Fibroblast of skin of left quadriceps (primary cell): Measurements from ENCODE around the gene BHLHE41.

Experiments used
- DNase-seq, 2 experiments: peaks; one replicate each; pipeline ENCODE4 v3.0.0-alpha.2; 2013; ENCODE audit warnings: low read depth in 2 of 2

BHLHE41 gene

DNA sequence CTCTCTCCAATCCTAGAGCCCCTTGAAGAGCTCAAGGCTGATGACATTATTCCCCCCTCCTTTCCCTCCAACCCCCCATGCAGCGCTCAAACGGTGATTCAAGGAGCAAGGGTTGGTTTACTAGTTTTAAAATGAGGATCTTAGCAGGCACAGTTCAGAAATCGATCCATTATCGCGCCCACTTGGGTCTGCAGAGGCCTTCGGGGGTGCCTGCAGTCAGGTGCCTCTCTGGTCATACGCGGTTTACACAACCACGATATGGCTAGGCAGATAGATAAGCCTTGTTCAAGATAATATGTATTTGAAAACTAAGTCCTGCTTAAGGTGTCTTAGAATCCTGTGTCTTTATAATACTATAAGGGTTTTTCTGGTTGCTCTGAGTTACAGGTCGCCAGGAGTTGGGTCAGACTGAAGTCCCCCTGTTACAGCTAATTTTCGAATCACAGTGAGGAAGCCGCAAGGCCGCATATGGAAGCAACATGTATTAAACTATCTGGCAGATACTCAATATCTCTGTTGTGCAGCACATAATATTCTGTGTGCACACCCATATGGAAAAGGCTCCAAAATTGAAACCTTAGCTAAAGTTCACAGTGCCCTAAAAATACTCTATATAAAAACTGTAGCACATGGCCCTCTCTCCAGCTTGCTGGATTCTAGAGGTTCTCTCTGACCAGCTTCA is 10.0 kb downstream of the BHLHE41 start:
- DNase-seq = no peak

DNA sequence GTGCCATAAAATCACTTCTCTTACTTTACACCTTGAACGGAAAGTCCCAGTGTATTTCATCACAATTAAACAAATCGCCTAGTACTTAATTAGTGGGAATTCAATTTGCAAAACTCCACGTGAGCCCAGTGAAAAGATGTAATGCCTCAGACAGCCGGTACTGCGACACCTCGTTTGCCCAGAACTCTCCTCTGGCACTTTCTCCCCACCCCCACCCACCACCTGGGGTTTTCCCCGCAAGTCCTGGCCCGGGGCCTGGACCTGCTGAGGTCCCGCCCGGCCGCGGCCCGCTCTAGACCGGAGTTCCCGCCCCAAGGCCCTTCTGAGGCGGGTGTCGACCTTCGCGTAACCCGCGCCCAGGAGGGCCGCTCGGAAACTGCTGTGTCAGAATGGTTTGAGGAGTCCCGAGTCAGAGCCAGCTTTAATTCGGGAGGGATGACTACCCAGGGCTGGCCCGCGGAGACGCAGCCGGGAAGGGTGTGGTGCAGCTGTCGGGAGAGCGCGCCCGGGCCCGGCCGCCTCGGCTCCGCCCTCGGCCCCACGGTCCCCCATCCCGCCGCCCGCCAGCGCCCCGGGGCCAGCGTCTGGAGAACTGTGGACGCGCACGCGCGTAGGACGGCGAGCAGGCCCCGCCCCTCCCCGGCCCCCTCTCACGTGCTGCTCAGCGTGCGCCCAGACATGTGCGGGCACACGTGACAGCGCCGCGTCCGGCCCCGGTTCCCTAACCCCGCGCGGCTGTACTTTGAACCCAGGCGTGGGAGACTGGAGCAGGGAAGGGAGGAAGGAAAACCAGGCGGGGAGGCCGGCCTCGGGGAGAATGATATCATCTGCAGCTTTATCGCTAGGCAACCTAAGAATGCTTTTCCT is 10.8 kb downstream of the BHLHE41 start:
- DNase-seq = peak; percentile 65 to 67

DNA sequence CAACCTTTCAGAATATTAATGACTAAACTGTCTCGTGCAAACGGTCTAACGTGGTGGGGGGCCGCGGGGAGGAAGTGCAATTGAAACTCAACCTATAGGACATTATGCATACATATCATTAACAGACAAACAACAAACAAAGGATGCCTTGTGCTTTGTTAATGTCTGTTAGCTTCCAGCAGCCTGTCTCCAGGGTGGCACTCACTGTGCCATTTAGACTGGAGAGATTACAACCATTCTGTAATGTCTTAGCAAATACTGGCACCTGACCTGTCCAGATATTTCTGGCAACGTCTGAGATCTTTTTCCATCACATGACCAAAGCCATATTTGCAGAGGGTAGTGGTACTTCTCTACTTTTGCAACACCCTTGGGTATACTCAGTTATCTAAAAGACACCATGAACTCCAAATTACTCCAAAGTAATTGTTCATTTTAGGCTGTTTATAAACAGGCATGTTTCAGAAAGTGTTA is 11.6 kb downstream of the BHLHE41 start:
- no peak for DNase-seq

DNA sequence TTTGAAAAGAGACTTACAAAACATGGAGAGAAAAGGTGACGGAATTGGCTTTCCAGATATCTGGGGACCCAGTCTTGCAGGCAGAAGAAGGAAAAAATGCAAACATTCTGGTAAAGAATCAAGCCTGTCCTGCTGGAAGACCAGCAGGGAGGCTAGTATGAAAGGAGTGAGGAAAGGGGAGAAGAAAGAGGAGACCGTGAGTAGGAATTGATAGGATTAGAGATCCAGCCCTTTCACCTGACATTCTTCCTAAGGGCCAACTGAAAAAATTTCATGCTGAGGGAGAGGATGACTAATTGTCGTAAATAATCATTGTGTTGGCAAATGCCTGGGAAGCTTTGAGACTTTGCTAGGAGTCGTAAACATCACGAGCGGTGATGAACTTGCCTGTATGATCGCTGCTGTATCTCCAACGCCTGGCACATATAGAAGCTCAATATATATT is 12.1 kb downstream of the BHLHE41 start:
- no peak for DNase-seq

DNA sequence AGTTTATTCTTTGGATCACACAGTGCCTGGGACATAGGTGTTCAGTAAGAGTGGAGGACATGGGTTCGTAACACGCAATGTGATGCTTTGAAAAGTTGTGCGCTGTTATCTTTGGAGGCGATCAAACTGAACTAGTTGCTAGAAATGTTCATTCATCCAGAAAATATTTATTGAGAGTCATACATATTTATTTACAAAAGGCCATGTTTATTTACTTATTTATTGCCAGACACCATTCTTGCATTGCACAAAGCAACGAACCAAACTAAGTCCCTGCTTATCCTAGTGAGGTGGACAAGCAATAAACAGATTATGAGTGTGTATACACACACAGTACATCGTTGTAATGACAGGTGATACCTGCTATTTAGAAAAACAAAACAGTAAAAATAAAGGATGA is 12.6 kb downstream of the BHLHE41 start:
- DNase-seq = no peak

DNA sequence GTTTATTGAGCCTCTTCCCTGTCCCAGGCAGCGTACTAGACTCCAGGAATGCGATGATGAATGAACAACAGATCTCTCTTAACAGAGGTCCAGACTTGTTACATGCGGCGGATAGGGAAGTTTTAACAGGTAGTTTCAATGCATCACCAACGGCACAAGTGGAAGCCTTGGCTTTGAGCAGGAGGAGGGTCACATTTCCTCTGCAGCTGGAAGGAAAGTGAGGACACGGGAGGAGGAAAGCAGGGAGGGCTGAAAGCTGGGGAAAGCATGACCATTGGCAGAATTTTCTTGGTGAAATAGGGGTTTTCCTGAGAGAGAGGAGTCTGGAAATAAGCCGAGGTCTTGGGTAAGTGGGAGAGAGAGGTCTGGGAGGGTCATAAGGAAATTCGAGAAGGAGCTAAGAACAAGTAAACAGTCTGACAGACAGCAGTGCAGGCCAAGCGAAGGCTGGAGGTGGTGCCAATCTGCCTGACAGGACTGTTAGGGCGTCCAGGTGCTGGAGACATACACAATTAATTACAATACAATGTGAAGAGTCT is 15.4 kb downstream of the BHLHE41 start:
- DNase-seq = no peak

DNA sequence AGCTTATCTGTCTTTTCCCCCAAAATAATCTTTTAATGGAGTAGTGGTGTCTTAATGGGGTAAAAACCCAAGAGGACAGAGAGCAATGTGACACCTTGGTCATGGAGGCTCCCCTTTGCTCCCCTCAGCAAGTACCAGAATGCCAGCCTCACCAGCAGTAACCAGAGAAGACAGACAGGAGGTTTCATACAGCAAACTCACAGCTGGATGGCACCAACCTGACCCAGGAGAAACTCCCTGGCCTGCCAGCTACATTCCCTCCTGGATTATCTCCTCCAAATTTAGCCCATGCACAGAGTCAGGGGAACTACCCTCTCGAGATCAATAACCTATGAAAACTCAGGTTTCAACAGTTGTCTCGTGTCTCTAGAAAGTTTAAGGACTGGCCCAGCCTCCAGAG is 15.9 kb downstream of the BHLHE41 start:
- no peak for DNase-seq

DNA sequence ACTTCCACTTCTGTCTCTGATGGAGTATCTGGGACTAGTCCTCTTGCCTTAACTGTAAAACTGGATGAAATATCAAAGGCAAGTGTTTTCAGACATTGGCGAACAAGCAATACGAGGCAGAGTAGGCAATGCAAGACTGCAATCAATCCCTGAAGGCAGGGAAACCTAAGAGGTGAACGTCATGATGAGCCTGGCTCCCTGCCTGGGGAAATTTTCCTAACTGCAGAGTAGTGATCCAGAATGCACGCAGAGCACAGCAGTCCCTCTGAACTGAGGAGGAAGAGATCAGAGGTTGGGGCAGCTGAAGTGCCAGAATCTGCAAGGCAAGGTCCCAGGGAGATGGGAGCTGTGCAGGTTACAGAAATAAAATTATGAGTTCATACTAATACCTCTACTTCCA is 18.5 kb downstream of the BHLHE41 start:
- DNase-seq = no peak

DNA sequence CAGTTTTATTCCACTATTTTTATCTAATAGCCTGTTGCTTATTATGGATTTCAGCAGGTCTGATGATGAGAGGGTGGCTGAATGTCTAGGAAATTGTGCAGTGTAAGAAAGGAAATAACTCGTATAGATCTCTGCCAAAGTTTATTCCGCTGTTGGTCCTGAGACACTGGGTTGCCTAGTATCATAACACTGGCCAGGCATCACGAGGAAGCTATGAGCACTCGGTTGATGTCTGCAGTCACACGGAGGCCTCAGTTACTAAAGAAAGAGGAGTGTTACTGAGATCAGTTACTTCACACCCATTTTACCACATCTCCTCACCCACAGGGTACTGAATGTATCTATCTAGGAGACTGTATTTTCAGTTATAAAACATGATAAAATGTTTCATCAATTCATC is 21.9 kb downstream of the BHLHE41 start:
- DNase-seq = no peak

DNA sequence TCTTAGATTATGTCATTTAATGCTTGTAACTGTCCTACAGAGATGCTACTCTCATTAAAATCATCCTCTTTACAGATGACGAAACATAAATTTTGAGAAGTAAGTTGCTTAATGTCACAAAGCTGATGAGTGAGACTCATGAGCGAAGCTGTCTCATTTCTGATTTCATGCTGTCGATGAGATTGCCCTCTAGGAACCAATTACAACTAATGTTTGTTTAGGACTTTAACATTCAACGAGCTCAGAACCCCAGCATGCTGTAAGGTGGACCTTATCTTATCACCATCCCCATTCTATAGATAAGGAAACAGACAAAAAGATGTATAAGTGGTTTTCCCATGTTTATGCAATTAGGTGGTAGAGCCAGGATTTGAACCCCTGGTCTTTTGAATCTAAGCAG is 23.1 kb downstream of the BHLHE41 start:
- no peak for DNase-seq

DNA sequence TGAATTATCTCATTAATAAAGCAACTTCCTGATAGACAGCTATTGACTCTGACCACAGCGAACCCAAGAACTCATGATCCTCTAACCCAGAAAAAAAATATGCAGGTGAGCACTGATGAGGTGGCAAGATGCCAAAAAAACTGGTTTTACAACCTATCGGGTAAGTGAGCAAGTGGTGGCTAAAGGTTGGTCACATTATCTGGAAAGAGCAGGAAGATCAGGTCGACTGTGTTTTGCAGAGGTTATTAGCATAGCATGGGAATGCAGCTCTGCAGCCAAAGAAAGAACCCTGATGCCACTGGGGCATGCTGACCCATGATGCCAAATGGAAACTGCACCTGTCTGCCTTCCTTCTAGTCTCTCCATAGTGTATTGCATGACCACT is 23.5 kb downstream of the BHLHE41 start:
- DNase-seq = no peak

DNA sequence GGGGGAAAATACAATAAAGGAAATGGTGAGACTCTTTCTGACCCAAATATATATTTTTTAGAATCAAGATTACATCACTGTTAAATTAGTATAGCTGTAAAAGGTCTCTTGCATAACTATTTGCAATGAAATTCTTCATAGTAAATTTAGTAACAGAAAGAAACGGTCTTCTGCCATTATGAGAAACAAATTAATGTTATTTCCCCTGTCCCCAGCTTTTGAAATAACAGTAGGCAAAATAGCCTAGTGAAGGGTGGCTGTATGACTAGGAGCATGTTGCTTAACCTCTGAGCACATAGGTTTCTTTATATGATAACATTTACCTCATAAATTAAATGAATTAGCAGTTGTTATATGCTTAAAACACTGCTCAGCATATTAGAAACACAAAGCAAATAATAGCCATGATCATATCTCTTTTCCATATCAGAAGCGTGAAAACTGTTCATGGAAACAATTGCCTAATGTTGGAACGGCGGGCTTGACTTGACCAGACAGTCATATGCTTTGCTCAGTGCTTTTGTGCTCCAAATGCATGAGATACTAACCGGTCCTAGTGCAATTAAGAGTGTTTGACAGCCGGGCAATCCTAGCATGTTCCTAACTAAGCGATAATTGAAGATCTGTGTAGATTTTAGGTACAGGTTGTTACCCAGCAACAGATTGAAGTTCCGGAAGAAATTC is 24.0 kb downstream of the BHLHE41 start:
- DNase-seq = no peak

DNA sequence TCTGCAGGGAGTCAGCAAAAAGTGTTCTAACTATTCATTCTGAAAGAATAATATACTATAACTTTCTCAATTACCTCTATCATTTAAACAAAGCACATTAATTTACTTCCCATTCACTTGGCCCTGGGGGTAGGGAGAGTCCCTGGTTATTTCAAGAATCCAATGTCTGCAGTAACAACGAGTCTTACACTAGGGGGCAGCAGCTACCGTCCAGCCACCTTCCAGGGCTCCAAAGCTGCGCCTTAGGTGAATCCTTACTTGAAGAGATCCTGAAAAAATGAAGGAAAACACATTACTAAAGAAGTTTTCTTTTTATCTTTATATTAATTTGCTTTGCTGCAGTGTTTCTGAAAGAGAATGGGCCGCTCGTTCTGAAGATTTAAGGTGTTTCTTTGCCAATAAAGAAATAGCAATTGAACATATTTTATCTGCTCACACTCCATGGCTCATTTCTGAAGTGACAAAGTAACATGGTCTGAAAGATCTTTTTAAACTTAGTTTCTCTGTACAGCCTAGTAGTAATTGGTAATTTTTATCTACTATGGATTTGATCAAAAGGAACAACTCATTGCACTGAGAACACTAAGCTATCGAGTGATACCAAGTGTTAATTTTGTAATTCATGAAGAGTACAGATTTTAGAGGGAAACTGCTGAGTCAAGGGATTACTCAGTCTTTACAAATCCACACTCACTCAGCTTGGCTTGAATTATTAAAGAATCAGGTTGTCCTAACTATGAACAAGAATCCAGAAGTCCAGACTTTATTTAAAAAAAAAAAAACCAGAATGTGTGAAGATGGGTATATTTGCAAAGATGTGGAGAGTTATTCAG is 27.6 kb downstream of the BHLHE41 start:
- peak; percentile 45 to 50 for DNase-seq

DNA sequence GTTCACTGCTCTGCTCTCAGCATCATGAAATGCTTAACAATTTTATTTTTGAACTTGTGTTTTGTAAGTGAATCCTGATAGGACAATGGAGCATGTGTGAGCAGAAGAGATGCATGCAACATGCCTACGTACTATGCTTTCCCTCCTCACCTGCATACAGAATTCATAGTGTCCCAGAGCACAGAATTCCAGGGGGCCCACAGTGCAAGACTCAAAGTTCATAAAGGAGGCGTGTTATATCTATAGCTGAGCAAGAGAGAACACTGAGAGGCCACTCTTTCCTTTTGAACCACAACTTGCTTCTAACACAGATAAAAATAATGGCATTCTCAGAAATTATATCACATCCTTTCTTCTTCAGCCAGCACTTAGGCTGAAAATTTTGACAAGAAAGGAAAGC is 28.8 kb downstream of the BHLHE41 start:
- no peak for DNase-seq

DNA sequence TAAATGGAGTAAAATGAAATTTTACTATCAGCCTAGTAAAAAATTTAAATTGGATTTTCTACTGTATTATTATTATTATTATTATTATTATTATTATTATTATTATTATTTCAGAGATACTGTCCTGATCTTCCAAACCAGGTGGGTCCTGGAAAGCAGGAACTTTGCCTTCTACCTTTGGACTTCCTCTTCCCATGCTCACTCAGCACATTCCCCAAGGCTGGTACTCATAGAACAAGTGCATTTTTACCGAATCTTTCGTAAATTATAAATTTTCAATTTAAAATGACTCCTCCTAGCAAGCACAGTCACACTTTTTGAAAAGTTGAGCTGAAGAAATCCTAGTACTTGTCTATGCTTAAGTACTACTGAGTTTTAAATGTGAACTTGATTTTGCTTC is 29.7 kb downstream of the BHLHE41 start:
- DNase-seq = no peak

DNA sequence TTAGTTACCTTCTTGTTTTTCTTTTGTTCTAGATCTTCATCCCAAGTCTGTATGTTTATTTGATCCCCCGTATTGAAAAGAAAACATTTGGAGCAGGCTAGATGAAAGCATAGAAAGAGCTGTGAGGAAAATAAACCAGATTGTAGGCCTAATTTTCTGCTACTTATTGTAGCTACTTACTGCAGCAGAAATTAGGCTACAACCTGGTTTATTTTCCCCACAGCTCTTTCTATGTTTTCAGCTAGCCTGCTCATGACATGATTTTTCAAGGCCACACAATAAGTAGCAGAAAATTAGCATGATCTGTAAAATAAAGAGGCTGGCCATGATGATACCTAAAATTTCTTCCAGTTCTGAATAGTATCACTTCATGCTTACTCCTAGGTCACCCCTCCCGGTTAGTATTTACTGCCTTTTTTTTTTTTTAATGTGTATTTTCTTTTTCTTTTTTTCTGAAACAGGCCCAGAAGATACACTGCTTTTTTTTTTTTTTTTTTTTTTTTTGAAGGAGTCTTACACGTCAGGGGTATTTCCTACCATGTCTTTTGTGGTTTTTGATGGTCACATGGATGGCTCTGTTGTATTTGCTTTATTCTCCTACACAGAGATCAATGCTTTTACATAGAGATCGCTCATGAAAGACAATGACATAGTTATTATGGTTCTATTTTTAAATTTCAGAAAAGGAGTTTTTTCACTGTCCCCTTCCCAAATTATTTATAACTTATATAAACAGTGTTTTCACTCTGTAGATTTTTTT is 32.3 kb downstream of the BHLHE41 start:
- no peak for DNase-seq

DNA sequence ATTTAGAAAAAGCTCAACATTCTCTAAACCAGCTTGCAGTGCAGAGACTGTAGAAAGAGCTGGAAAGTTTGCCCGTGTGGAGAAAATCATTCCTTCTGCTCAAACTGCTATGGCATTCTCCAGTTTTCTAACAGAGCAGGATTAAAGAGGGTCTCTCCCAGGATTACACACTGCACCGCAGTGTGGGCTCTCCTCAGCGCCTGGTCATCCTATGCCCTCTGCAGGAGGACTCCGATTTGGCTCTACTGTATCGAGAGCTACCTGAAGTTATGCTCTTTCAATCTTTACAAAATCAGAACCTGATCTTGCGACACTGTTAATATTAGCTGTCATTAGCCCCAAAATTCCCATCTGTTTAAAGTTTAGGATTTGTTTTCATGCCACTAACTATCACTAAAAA is 33.0 kb downstream of the BHLHE41 start:
- DNase-seq = no peak

DNA sequence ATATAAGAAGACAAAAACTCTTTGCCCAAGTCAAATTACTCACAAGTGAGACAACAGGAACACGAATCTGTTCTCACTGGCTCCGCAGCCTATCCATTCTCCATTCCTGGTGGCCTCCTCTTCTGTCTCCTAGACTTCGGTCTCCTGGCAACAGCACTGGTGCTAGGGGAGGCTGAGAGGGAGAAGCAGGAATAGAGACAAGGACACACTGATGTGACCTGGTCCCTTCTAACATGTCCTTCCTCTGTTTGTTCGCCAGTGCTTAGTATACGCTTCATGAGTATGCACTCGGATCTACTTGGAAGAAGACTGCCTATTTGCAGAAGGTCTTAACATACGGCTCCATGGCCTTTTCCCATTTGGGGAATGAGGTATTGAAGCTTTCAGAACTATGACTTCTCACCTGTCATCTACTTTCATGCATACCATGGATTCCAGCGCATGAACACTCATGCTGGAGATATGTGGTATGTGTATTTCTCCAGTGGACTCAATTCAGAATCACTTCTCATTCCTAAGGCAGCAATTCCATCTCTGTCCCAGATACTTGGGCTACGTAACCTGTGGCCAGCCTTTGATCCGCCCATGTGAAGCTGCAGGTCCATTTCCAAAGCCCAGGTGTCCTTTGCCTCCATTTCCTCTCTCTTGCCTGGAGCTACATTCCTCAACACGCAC is 33.9 kb downstream of the BHLHE41 start:
- DNase-seq = no peak

DNA sequence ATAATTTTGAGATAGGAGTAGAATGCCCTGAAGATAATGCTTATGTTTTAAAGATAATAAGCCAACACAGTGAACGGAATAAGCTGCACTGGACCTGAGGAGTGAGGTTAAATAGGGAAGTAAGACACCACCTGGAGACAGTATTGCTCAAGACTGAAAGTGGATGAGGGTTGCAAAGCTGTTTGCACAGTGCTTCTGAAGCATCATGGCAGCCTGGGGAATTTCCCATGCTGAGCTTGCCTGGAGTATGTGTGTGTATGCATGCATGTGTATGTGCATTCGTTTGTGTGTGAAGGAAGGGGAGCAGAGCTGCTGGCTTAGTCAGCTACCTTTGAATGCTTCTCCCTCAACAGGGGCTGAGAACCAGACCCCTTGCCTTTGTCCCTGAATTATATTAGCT is 35.8 kb downstream of the BHLHE41 start:
- no peak for DNase-seq

DNA sequence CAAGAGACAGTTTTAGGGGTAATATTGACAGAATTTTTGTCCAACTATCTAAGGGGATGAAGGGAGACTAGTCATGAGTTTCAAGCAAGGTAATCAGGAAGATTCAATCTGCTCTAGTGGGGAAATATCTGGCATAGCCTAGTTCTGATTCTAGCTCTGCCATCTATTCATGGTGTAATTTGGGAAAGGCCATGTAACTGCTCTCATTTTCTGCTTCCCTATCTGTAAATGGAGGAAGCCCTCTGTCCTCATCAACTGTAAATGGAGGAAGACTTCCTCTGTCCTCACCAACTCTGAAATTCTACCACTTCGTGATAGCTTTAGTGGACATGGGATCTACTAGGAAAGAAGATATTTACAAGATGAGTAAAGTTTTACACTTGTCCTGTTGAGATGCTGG is 37.9 kb downstream of the BHLHE41 start:
- DNase-seq = no peak
